ENCODE results near the gene UNC79.
"Not testable (repeated sequence)": the region's sequence is repeated elsewhere in the genome, so short reads cannot be mapped to it uniquely, and the experiment has no call there.

GRCh38 chr14:93384256-93384655 lies 46.5 kb upstream of the UNC79 start:
- TF ChIP-seq POLR2A (IDR thresholded peaks at IDR 0.05) = not testable (repeated sequence)
- TF ChIP-seq, protein P1, sequence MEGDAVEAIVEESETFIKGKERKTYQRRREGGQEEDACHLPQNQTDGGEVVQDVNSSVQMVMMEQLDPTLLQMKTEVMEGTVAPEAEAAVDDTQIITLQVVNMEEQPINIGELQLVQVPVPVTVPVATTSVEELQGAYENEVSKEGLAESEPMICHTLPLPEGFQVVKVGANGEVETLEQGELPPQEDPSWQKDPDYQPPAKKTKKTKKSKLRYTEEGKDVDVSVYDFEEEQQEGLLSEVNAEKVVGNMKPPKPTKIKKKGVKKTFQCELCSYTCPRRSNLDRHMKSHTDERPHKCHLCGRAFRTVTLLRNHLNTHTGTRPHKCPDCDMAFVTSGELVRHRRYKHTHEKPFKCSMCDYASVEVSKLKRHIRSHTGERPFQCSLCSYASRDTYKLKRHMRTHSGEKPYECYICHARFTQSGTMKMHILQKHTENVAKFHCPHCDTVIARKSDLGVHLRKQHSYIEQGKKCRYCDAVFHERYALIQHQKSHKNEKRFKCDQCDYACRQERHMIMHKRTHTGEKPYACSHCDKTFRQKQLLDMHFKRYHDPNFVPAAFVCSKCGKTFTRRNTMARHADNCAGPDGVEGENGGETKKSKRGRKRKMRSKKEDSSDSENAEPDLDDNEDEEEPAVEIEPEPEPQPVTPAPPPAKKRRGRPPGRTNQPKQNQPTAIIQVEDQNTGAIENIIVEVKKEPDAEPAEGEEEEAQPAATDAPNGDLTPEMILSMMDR (IDR thresholded peaks at IDR 0.05) = not testable (repeated sequence)

Measured in testis (tissue), 2 donors.